GM18508 (cell line): Measurements from ENCODE around the gene NXPE3.

Source experiments
- ATAC-seq: cut with Tn5 transposase; IDR thresholded peaks from one replicate; pipeline ENCODE4 v1.9.1; 2021; ENCODE audit warnings: moderate number of reproducible peaks; ENCODE audit not compliant: insufficient read depth, unreplicated experiment

Gene NXPE3

DNA sequence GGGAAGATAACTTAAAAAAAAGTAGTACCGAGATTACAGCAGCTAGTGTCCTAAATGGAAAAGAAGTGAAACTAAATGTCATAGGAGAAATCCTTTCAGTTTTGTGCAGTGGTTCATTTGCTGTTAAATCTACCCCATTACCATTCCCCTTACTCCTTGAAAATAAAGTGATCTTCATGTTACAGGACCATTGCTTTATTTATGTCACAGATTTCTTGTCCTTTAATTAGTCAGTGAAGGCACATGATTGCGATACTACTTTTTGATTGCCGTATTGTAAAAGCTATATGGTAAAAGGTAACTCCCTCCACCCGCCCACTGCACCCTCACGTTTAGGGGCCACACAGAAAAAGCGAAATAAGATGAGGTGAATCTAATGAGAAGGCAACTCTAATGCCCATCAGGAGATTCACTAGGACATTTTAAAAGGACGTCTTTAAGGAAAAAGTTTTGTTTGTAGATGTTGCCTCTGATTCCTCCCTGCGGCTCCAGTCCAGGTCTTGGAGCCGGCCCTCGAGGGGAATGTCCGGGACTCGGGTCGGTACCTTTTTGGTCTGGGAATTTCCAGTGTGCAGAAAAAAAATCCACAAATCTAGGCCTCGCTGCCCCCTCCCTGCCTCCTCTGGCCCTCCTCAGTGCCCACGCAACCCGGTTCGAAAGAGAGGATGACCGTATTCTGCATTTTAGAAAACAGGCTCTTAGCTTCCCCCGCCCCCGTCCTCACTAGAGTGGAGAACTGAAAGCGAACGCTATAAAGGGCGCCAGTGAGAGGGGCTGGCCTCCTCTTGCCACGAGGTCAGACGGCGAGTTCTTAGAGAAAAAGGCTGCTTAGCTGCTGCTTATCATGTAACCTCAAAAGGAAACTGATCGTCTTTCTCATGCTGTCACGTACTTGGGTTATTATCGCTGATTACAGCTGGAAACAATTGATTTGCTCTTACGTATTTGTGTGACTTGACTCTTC lies 48.5 kb downstream of the NXPE3 start:
- peak; percentile 64 for ATAC-seq

- no peak for ATAC-seq
Observed at GRCh38 chr3:101828276-101828675, 49.3 kb downstream of the NXPE3 start.

- peak; percentile 35 for ATAC-seq
Observed at GRCh38 chr3:101828691-101829436, 49.9 kb downstream of the NXPE3 start.

DNA sequence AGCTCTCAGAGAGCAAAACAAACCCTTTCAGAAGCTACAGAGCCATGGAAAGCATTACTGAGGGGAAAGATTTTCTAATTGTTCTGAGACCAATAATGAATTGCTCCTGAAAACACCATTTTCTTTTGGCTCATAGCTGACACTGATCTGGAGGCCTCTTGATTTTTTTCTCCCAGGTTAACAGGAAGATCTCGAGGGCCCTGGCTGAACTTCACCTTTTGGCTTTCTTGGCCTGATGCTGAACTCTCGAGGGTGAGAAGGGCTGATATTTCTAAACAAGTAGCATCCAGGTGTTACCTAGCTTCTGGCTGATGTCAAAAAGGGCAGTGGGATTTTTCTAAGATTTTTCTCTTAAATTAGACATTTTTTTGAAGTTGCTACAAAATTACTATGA lies 50.4 kb downstream of the NXPE3 start:
- no peak for ATAC-seq

DNA sequence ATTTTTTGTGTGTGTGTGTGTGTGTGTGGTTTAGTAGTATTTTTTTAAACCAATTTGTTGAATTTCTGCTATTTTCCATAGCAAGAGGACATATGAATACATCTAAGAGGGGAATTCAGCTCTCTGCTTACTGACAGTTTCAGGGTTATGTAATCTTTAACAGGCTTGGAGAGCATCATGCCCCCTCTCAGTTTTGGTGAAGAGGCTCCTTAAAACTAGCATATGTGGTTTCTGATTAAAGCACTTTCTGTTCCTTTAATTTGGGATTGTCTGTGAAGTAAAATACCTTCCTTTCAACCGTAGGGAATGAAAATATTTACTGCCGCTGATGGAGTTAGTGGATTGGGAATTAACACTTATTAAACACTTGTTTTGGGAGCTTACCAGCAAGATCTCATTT lies 50.9 kb downstream of the NXPE3 start:
- ATAC-seq = no peak

DNA sequence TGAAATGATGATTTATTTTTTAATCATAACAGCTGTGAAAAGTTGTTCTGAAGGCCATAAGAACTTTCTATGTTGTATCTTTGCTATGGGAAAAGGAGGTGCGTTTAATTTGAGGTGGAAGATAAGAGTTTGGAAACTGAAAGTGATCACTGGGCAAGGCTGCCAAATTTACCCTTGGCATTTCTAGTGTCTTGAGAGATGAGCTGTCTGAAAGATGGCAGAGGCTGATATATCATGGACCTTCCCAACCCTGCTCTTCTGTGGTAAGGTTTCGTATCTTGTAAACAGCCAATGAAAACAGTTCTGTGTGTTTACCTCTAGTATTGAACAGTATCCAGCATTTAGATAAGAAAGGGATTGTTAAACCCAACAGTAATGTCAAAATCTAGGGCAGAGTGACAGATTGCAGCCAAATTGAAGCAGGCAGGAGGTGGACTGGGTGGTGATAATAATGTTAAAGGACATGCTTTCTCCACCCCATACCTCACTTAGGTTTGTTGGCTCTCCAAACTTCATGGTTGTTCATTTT lies 54.5 kb downstream of the NXPE3 start:
- ATAC-seq = no peak

- no peak for ATAC-seq
Observed at GRCh38 chr3:101835676-101836075, 56.7 kb downstream of the NXPE3 start.

DNA sequence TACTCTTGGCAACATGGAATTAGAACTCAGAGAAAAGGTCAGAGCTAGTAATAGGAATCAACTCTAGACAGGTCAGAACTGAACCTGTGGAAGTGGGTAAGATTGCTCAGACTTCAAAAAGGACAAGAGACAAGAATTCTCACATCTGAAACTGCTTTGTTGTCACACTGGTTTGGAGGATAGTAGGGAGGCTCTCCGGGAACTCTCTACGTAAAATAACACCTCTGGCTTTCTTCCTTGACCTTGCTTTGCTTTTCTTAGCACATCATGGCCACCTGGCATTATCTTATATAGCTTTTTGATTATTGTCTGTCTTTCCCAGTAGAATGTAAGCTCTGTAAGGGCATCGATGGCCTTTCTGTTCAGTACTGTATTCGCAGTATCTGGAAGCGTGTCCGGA lies 57.1 kb downstream of the NXPE3 start:
- no peak for ATAC-seq

- peak; percentile 45 for ATAC-seq
Observed at GRCh38 chr3:101836652-101837598, 57.9 kb downstream of the NXPE3 start.

GRCh38 chr3:101838691-101839090 lies 59.7 kb downstream of the NXPE3 start:
- no peak for ATAC-seq

GRCh38 chr3:101840066-101840465 lies 61.1 kb downstream of the NXPE3 start:
- no peak for ATAC-seq

GRCh38 chr3:101842245-101842934 lies 63.4 kb downstream of the NXPE3 start:
- ATAC-seq = no peak

- no peak for ATAC-seq
Observed at GRCh38 chr3:101842935-101843330, 63.9 kb downstream of the NXPE3 start.

DNA sequence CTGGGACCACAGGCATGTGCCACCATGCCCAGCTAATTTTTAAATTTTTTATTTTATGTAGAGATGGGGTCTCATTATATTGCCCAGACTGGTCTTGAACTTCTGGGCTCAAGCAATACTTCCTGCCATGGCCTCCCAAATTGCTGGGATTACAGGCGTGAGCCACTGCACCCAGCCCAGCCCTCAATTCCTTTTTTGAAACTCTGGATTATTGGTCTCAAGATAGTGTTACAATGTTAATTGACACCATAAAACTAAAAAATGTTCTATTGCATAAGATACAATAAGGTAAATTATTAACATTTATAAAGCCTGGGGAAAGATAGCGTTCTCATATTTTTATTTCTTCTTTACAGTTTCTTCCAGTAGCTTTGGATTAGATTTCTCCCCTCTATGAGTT lies 66.4 kb downstream of the NXPE3 start:
- no peak for ATAC-seq

DNA sequence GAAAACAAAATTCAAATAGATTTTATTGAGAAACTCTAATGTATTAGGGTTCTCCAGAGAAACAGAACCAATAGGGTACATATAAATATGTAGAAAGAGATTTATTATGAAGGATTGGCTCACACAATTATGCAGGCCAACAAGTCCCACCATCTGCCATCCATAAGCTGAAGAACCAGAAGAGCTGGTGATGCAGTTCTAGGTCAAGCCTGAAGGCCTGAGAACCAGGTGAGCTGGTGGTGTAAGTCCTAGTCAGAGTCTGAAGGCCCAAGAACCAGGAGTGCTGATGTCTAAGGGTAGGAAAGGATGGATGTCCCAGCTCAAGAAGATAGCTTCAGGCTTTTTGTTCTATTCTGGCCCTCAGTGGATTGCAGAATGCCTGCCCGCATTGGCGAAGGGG lies 67.7 kb downstream of the NXPE3 start:
- no peak for ATAC-seq

DNA sequence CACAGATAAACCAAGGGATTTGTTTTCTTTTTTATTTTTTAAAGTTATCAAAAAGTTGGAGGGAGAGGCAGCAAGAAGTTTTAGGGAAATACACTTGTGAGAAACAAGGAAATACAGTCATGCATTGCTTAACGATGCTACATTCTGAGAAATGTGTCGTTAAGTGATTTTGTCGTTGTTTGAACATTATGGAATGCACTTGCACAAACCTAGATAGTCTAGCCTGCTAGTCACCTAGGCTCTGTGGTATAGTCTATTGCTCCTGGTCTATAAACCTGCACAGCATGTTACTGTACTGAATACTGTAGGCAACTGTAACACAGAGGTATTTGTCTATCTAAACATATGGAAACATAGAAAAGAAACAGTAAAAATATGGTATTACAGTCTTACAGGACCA lies 68.3 kb downstream of the NXPE3 start:
- ATAC-seq = no peak

- ATAC-seq = no peak
Observed at GRCh38 chr3:101848326-101848725, 69.3 kb downstream of the NXPE3 start.

DNA sequence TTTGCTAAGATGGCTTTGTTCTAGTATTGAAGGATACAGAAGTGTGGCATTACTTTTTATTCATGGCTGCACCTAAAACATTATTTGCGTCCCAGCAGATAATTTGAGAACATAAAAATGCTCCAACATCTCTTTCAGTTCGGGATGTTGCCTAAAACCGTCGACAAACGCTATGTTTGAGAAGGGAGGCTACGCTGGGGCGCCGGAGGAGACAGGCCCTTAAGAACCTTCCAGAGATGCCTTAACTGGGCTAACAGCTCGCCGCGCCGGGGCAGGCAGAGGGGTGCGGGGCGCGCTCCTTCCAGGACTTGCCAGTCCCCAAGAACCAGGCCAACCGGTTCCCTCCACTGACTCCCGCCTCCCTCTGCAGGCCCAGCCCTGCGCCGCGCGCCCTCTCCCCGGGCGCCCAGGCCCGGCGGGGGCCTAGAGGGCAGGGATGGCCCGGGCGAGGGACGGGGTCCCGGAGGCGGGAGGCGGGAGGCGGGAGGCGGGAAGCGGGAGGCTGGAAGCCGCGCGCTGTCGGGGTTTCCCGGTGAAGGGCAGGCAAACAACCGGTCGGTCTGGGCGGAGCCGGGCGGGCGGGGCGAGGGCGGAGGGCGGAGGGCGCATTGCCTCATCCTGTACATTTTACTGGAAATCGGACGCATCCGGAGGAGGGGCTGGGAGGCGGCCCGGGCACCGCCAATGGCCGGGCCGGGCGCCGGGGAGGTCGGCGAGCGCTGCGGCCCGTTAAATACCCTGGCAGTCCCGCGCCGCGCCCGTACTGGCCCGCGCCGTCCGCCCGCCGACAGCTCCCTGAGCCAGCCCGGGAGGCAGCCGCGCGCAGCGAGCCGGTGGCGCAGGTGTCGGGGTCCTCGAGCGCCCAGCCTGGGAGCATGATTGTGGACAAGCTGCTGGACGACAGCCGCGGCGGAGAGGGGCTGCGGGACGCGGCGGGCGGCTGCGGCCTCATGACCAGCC lies 70.0 kb downstream of the NXPE3 start, which contains the start of gene NFKBIZ:
NFKBIZ (plus strand) TSS at position 761 of the 960 bp plus-strand sequence; CDS start at position 876, 115 bp downstream.
- ATAC-seq = peak; percentile 45
